Karpas-422 (cell line): ENCODE measurements around the gene IVNS1ABP. TPM values are rescaled to one million over a fixed set of nuclear protein-coding genes. Genes with fewer than 3 reads are reported as not detected.

ENCODE experiments used
- DNase-seq: peaks from one replicate; pipeline ENCODE4 v3.0.0-alpha.2; 2015
- H2AFZ ChIP-seq: fragments of 200-600 bp; sonication (generic); 2 replicates; pipeline ENCODE4 v1.6.1; 2014; ENCODE audit warnings: antibody characterized with exemption, low read length, mixed read lengths
- H3K27ac ChIP-seq: fragments of 200-600 bp; sonication (generic); 2 replicates; pipeline ENCODE4 v1.5.1; 2014; ENCODE audit warnings: mild to moderate bottlenecking, low read length, moderate library complexity
- H3K27me3 ChIP-seq: fragments of 200-600 bp; sonication (generic); 2 replicates; pipeline ENCODE4 v1.6.1; 2014; ENCODE audit warnings: low read length, mixed read lengths
- H3K36me3 ChIP-seq: fragments of 200-600 bp; sonication (generic); 2 replicates; pipeline ENCODE4 v1.6.1; 2014; ENCODE audit warnings: low read length, mixed read lengths; ENCODE audit not compliant: insufficient read depth
- H3K4me1 ChIP-seq: fragments of 200-600 bp; sonication (generic); 2 replicates; pipeline ENCODE4 v1.6.1; 2014; ENCODE audit warnings: mild to moderate bottlenecking, low read length, mixed read lengths
- H3K4me2 ChIP-seq: fragments of 200-600 bp; sonication (generic); 2 replicates; pipeline ENCODE4 v1.6.1; 2014; ENCODE audit warnings: low read length, low read depth, mild to moderate bottlenecking; ENCODE audit not compliant: poor library complexity, severe bottlenecking
- H3K4me3 ChIP-seq: fragments of 200-600 bp; sonication (generic); 2 replicates; pipeline ENCODE4 v1.5.1; 2014; ENCODE audit warnings: mild to moderate bottlenecking, antibody characterized with exemption, low read length, mixed read lengths
- H3K79me2 ChIP-seq: fragments of 200-600 bp; sonication (generic); 2 replicates; pipeline ENCODE4 v1.6.1; 2014; ENCODE audit warnings: mild to moderate bottlenecking, low read length, mixed read lengths
- H3K9ac ChIP-seq: fragments of 200-600 bp; sonication (generic); 2 replicates; pipeline ENCODE4 v1.6.0; 2014; ENCODE audit warnings: low read length
- H3K9me2 ChIP-seq: fragments of 200-600 bp; sonication (generic), shearing (Covaris generic); replicated peaks from 2 replicates; pipeline ENCODE4 v1.6.0; 2014; ENCODE audit warnings: mild to moderate bottlenecking, low read length, moderate library complexity; ENCODE audit not compliant: insufficient read depth
- H3K9me3 ChIP-seq: fragments of 300-700, 200-600 bp; sonication (generic); 2 replicates; pipeline ENCODE4 v1.6.1; 2014; ENCODE audit warnings: low read length, mixed read lengths
- H4K20me1 ChIP-seq: fragments of 200-600 bp; sonication (generic); 2 replicates; pipeline ENCODE4 v1.6.1; 2014; ENCODE audit warnings: mild to moderate bottlenecking, antibody characterized with exemption, low read length, low read depth; ENCODE audit not compliant: insufficient read depth
- total RNA-seq: library from RNA; depleted of rRNA; stranded (reverse); fragments of >200 nt; shearing (Covaris generic); gene quantifications from 2 replicates; pipeline ENCODE4 v1.2.3, GENCODE V29; 2014; ENCODE audit warnings: low replicate concordance

The IVNS1ABP gene
- total RNA-seq, 1 experiment from 2014 or later, result 113 TPM

- H3K9ac ChIP-seq, result no peak overlapping the region
- H3K36me3 ChIP-seq, result no peaks in the 10 kb centered on the region
- no peak overlapping the region for H3K27ac ChIP-seq
- no peaks in the 10 kb centered on the region for H3K4me1 ChIP-seq
- H3K9me2 ChIP-seq, result no peaks in the 10 kb centered on the region
- H3K27me3 ChIP-seq, result no peaks in the 10 kb centered on the region
- no peaks in the 10 kb centered on the region for H3K79me2 ChIP-seq
- H3K4me2 ChIP-seq, result no peak overlapping the region
- DNase-seq, result no peak
- no peaks in the 10 kb centered on the region for H4K20me1 ChIP-seq
- H3K9me3 ChIP-seq, result no peaks in the 10 kb centered on the region
- H3K4me3 ChIP-seq, result no peak overlapping the region
- no peak overlapping the region for H2AFZ ChIP-seq
These were observed 49.7 kb downstream of the IVNS1ABP start for GRCh38 chr1:185267301-185267700.

DNA sequence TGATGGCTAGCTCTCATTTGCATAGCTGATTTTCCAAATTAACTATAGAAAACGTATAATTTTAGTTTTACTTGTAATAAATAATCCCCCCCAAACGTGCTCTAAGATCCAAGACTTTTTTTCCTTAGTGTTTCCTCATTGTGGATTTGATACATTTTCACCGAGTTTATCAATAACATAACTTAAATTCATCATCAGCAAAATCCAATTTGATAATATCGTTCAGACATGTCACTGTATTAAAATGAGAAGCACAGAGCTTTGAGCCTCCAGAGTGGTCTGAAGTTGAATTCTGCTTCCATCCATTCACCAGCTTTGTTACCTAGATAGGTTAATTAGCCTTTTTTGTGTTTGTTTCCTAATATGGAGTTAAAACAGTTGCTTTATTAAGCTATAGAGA, 51.7 kb downstream of the IVNS1ABP start:
- Histone ChIP-seq H3K9ac (no peak overlapping the region), H3K9me3 (no peaks in the 10 kb centered on the region), H3K79me2 (no peaks in the 10 kb centered on the region), H3K27me3 (no peaks in the 10 kb centered on the region), H2AFZ (no peak overlapping the region), H3K4me2 (no peak overlapping the region), H3K4me3 (no peak overlapping the region), H4K20me1 (no peaks in the 10 kb centered on the region), H3K4me1 (no peaks in the 10 kb centered on the region), H3K36me3 (no peaks in the 10 kb centered on the region), H3K9me2 (no peaks in the 10 kb centered on the region), H3K27ac (no peak overlapping the region)
- DNase-seq, result no peak

DNA sequence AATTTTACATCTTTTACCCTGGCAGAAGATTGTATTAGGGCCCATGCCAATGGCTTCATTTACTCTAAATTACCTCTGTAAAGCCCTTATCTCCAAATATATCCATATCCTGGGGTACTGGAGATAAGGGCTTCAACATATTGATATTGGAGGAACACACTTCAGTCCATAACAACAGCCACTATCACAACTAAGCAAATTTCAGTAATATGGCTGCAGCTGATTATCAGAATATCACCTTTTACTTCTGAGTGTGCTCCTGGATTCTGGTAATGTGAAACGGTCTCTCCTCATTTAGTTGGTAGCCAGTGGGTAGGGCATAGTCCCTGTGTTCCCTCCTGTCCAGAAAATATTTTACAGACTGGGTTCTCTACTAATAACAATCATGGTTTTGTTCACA, 53.3 kb downstream of the IVNS1ABP start:
- H3K9me3 ChIP-seq, result no peaks in the 10 kb centered on the region
- no peaks in the 10 kb centered on the region for H3K4me1 ChIP-seq
- no peaks in the 10 kb centered on the region for H3K79me2 ChIP-seq
- H3K27me3 ChIP-seq, result no peaks in the 10 kb centered on the region
- H3K36me3 ChIP-seq, result no peaks in the 10 kb centered on the region
- H4K20me1 ChIP-seq, result no peaks in the 10 kb centered on the region
- H2AFZ ChIP-seq, result no peak overlapping the region
- no peaks in the 10 kb centered on the region for H3K9me2 ChIP-seq
- H3K4me2 ChIP-seq, result no peak overlapping the region
- H3K9ac ChIP-seq, result no peak overlapping the region
- no peak overlapping the region for H3K4me3 ChIP-seq
- no peak for DNase-seq
- no peak overlapping the region for H3K27ac ChIP-seq

DNA sequence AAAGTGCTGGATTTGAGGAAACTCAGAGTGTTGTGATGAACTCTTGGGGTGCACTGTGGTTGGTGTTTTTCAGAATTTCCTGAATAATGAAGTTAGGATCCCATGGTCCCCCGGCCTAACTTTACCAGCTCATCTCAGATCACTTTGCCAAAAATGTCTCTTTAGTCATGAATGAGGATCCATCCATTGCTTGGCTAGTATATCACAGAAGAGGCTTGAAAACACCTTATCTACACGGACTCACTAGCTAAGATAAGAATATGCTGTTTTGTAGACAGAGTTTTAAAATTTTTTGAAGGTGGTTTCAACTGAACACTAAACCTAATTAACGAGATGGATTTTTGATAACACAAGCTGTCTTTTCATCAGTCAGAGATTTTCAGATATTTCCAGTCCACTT, 53.8 kb downstream of the IVNS1ABP start:
- Histone ChIP-seq H3K9me3 (no peaks in the 10 kb centered on the region), H3K79me2 (no peaks in the 10 kb centered on the region), H3K9me2 (no peaks in the 10 kb centered on the region), H3K4me2 (no peak overlapping the region), H3K9ac (no peak overlapping the region), H4K20me1 (no peaks in the 10 kb centered on the region), H3K4me3 (no peak overlapping the region), H3K4me1 (no peaks in the 10 kb centered on the region), H3K27me3 (no peaks in the 10 kb centered on the region), H3K27ac (no peak overlapping the region), H2AFZ (no peak overlapping the region), H3K36me3 (no peaks in the 10 kb centered on the region)
- no peak for DNase-seq

GRCh38 chr1:185262151-185262550, 54.9 kb downstream of the IVNS1ABP start:
- Histone ChIP-seq H3K9me2 (no peaks in the 10 kb centered on the region), H3K4me2 (no peak overlapping the region), H3K27ac (no peak overlapping the region), H3K36me3 (no peaks in the 10 kb centered on the region), H4K20me1 (no peaks in the 10 kb centered on the region), H2AFZ (no peak overlapping the region), H3K9me3 (no peaks in the 10 kb centered on the region), H3K4me1 (no peaks in the 10 kb centered on the region), H3K27me3 (no peaks in the 10 kb centered on the region), H3K4me3 (no peak overlapping the region), H3K79me2 (no peaks in the 10 kb centered on the region), H3K9ac (no peak overlapping the region)
- no peak for DNase-seq

DNA sequence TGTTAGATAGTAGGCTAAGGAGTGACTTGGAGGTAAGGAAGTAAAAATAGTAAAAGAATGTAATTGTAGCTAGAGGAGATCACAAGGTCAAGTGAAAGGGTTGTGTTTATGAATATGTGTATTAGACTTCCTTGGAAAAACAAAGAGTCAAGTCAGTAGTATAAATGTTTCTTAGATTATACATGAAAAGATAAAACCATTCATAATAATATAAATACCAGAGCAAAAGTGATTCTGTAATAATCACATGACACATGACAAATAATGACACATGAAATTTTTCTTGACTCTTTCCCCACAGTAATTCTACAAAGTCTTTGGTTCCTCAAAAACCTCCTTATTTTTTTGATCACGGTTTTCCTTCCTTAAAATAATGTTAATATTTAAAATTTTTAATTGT, 56.4 kb downstream of the IVNS1ABP start:
- Histone ChIP-seq H3K4me1 (no peaks in the 10 kb centered on the region), H3K4me3 (no peak overlapping the region), H3K4me2 (no peak overlapping the region), H3K36me3 (no peaks in the 10 kb centered on the region), H4K20me1 (no peaks in the 10 kb centered on the region), H3K27me3 (no peaks in the 10 kb centered on the region), H2AFZ (no peak overlapping the region), H3K79me2 (no peaks in the 10 kb centered on the region), H3K27ac (no peak overlapping the region), H3K9me2 (no peaks in the 10 kb centered on the region), H3K9ac (no peak overlapping the region), H3K9me3 (no peaks in the 10 kb centered on the region)
- DNase-seq, result no peak

GRCh38 chr1:185258676-185259075, 58.4 kb downstream of the IVNS1ABP start:
- no peak overlapping the region for H2AFZ ChIP-seq
- no peaks in the 10 kb centered on the region for H3K9me2 ChIP-seq
- no peak overlapping the region for H3K27ac ChIP-seq
- H3K9ac ChIP-seq, result no peak overlapping the region
- no peaks in the 10 kb centered on the region for H4K20me1 ChIP-seq
- DNase-seq, result no peak
- no peaks in the 10 kb centered on the region for H3K36me3 ChIP-seq
- no peak overlapping the region for H3K4me3 ChIP-seq
- no peaks in the 10 kb centered on the region for H3K79me2 ChIP-seq
- no peak overlapping the region for H3K4me2 ChIP-seq
- H3K27me3 ChIP-seq, result no peaks in the 10 kb centered on the region
- no peaks in the 10 kb centered on the region for H3K4me1 ChIP-seq
- H3K9me3 ChIP-seq, result no peaks in the 10 kb centered on the region

DNA sequence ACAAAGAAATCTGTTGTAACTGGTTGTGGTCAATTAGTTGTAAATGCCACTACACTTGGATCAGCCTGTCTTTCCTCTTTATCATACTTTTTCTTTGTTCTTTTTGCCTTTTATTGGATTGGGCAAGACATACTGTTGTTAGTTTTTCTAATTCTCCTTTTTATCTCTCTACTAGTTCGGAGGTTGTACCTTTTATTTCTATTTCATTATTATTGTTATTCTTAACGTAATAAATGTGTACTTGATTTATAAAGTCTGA, 59.2 kb downstream of the IVNS1ABP start:
- Histone ChIP-seq H3K9me3 (no peaks in the 10 kb centered on the region), H3K36me3 (no peaks in the 10 kb centered on the region), H3K27me3 (no peaks in the 10 kb centered on the region), H3K79me2 (no peaks in the 10 kb centered on the region), H3K4me1 (no peaks in the 10 kb centered on the region), H3K27ac (no peak overlapping the region), H2AFZ (no peak overlapping the region), H3K9me2 (no peaks in the 10 kb centered on the region), H3K9ac (no peak overlapping the region), H3K4me3 (no peak overlapping the region), H4K20me1 (no peaks in the 10 kb centered on the region), H3K4me2 (no peak overlapping the region)
- DNase-seq, result no peak
